ENCODE data around the gene PTK6.
"Not testable (repeated sequence)": the region's sequence is repeated elsewhere in the genome, so short reads cannot be mapped to it uniquely, and the experiment has no call there.

The PTK6 gene

GRCh38 chr20:63568986-63569949, 32.1 kb upstream of the PTK6 start:
- no peak for DNase-seq (ENCODE audit: low read depth)

- DNase-seq (ENCODE audit: low read depth): no peak
Measured at GRCh38 chr20:63568170-63568981, 31.2 kb upstream of the PTK6 start.

- no peak for DNase-seq (ENCODE audit: low read depth)
Measured at GRCh38 chr20:63567386-63568169, 30.4 kb upstream of the PTK6 start.

- no peak for DNase-seq (ENCODE audit: low read depth)
Measured at GRCh38 chr20:63567136-63567385, 29.9 kb upstream of the PTK6 start.

GRCh38 chr20:63566395-63567135, 29.4 kb upstream of the PTK6 start:
- DNase-seq (ENCODE audit: low read depth): no peak

GRCh38 chr20:63565699-63566335, 28.6 kb upstream of the PTK6 start:
- no peak for DNase-seq (ENCODE audit: low read depth)

GRCh38 chr20:63565021-63565698, 28.0 kb upstream of the PTK6 start:
- no peak for DNase-seq (ENCODE audit: low read depth)

GRCh38 chr20:63564036-63564810, 27.0 kb upstream of the PTK6 start:
- no peak for DNase-seq (ENCODE audit: low read depth)

GRCh38 chr20:63563225-63563935, 26.2 kb upstream of the PTK6 start:
- DNase-seq (ENCODE audit: low read depth): no peak

- DNase-seq (ENCODE audit: low read depth): no peak
Measured at GRCh38 chr20:63562461-63563224, 25.5 kb upstream of the PTK6 start.

GRCh38 chr20:63561624-63562396, 24.6 kb upstream of the PTK6 start:
- no peak for DNase-seq (ENCODE audit: low read depth)

- no peak for DNase-seq (ENCODE audit: low read depth)
Measured at GRCh38 chr20:63560856-63561609, 23.9 kb upstream of the PTK6 start.

- DNase-seq (ENCODE audit: low read depth): no peak
Measured at GRCh38 chr20:63560333-63560805, 23.2 kb upstream of the PTK6 start.

- DNase-seq (ENCODE audit: low read depth): not testable (repeated sequence)
Measured at GRCh38 chr20:63559485-63560332, 22.5 kb upstream of the PTK6 start.

GRCh38 chr20:63558804-63559484, 21.8 kb upstream of the PTK6 start:
- no peak for DNase-seq (ENCODE audit: low read depth)

Measured in activated T-helper 9 cell treated with anti-CD3 and anti-CD28 coated beads, Interleukin-2, amount 50 U/mL, for 16 hours (primary cell).